Left ventricle myocardium inferior (tissue), 1 donor: ENCODE data around the gene PYGO2. TPM values are rescaled to one million over a fixed set of nuclear protein-coding genes. Genes with fewer than 3 reads are reported as not detected.
"Not testable (repeated sequence)": the region's sequence is repeated elsewhere in the genome, so short reads cannot be mapped to it uniquely, and the experiment has no call there.

ENCODE experiments used
- DNase-seq: peaks from one replicate; pipeline ENCODE4 v3.0.0-alpha.2; 2020
- H3K27ac ChIP-seq: fragments of 200-600 bp; replicated peaks from 2 replicates; pipeline ENCODE4 v1.8.0; 2021
- H3K27me3 ChIP-seq: fragments of 200-600 bp; 2 replicates; pipeline ENCODE4 v1.8.0; 2021; ENCODE audit warnings: low read depth
- H3K36me3 ChIP-seq: fragments of 200-600 bp; 2 replicates; pipeline ENCODE4 v1.8.0; 2021
- H3K4me1 ChIP-seq: fragments of 200-600 bp; 2 replicates; pipeline ENCODE4 v1.8.0; 2021
- H3K4me3 ChIP-seq: fragments of 200-600 bp; 2 replicates; pipeline ENCODE4 v1.8.0; 2021; ENCODE audit warnings: mild to moderate bottlenecking, moderate library complexity
- H3K9me3 ChIP-seq: fragments of 200-600 bp; replicated peaks from 2 replicates; pipeline ENCODE4 v1.8.0; 2021
- CTCF ChIP-seq: fragments of 200-600 bp; IDR thresholded peaks from 2 replicates; pipeline ENCODE4 v1.8.0; 2021; ENCODE audit warnings: antibody characterized with exemption, mild to moderate bottlenecking, borderline replicate concordance
- intact Hi-C: fragments of 100-400 bp; cut with micrococcal nuclease; formaldehyde crosslinking; loops from one replicate; pipeline ENCODE4 v1.11.0; 2022
- microRNA-seq: library from miRNA; unstranded; fragments of <30 nt; microRNA quantifications from one replicate; pipeline ENCODE4 v1.2.0, GENCODE V29; 2020
- total RNA-seq: library from RNA; stranded (reverse); fragmentation: NEBNext Ultra II Directional; extraction: Animal tissue kit (Norgen Biotek cat#: 25700); gene quantifications from one replicate; pipeline ENCODE4 v1.2.1, GENCODE V29; 2021
- donor health status: DM: no; HTN: yes; CAD: no; lungs with severe emphysema.

Gene PYGO2
- total RNA-seq, 1 donor from 2014 or later = 12.9 TPM

GRCh38 chr1:154912755-154913154 is 48.8 kb downstream of the PYGO2 start:
- Histone ChIP-seq H3K4me1 (peaks cover 39% of the 10 kb centered on the region), H3K9me3 (peaks cover 9% of the 10 kb centered on the region), H3K27me3 (no peaks in the 10 kb centered on the region), H3K4me3 (no peak overlapping the region), H3K27ac (peak overlapping the region; percentile 81), H3K36me3 (no peaks in the 10 kb centered on the region)
- no peak for TF ChIP-seq CTCF
- no peak for DNase-seq
- intact Hi-C loops = no loop called here

- intact Hi-C loops = no loop called here
- DNase-seq = peak; percentile 31
Measured at GRCh38 chr1:154911691-154912550, 49.7 kb downstream of the PYGO2 start.

GRCh38 chr1:154910851-154911250 is 50.7 kb downstream of the PYGO2 start:
- peak overlapping the region; percentile 81 for H3K27ac ChIP-seq

More at GRCh38 chr1:154911691-154912550, 49.7 kb downstream of the PYGO2 start:
- no peaks in the 10 kb centered on the region for H3K27me3 ChIP-seq
- peak overlapping the region; percentile 81 for H3K27ac ChIP-seq
- no peak overlapping the region for H3K4me3 ChIP-seq
- peaks cover 39% of the 10 kb centered on the region for H3K4me1 ChIP-seq
- TF ChIP-seq CTCF = no peak
- peaks cover 9% of the 10 kb centered on the region for H3K9me3 ChIP-seq
- H3K36me3 ChIP-seq = no peaks in the 10 kb centered on the region

GRCh38 chr1:154908937-154909336 is 52.6 kb downstream of the PYGO2 start:
- H3K4me1 ChIP-seq = peaks cover 28% of the 10 kb centered on the region
- DNase-seq = no peak
- H3K27me3 ChIP-seq = no peaks in the 10 kb centered on the region
- no peak overlapping the region for H3K4me3 ChIP-seq
- intact Hi-C loops = no loop called here
- H3K36me3 ChIP-seq = no peaks in the 10 kb centered on the region
- H3K9me3 ChIP-seq = peaks cover 9% of the 10 kb centered on the region
- H3K27ac ChIP-seq = no peak overlapping the region
- TF ChIP-seq CTCF = no peak

More at GRCh38 chr1:154910851-154911250, 50.7 kb downstream of the PYGO2 start:
- H3K4me1 ChIP-seq = peaks cover 39% of the 10 kb centered on the region
- intact Hi-C loops = no loop called here
- peaks cover 9% of the 10 kb centered on the region for H3K9me3 ChIP-seq
- H3K36me3 ChIP-seq = no peaks in the 10 kb centered on the region
- H3K4me3 ChIP-seq = no peak overlapping the region
- no peaks in the 10 kb centered on the region for H3K27me3 ChIP-seq
- no peak for DNase-seq
- TF ChIP-seq CTCF = no peak

- H3K9me3 ChIP-seq, H3K27ac ChIP-seq, H3K4me3 ChIP-seq, H3K36me3 ChIP-seq, intact Hi-C loops, H3K27me3 ChIP-seq, DNase-seq: not testable (repeated sequence)
- H3K4me1 ChIP-seq = peaks cover 20% of the 10 kb centered on the region
Measured at GRCh38 chr1:154908129-154908528, 53.5 kb downstream of the PYGO2 start.

Small RNAs within 50 kb of the gene (microRNA-seq; reads per million reads assigned to microRNA genes)
- gene MIR4258 = not detected

Other genes with a start within 250 kb of the PYGO2 start
- 4.8 TPM for gene KCNN3, start 91.5 kb downstream of the PYGO2 start, total RNA-seq
- 46.5 TPM for gene PMVK, start 25.1 kb downstream of the PYGO2 start, total RNA-seq
- 52.3 TPM for gene PBXIP1, start 5.7 kb downstream of the PYGO2 start, total RNA-seq
- gene SHC1, start 9.0 kb upstream of the PYGO2 start, total RNA-seq = 43.0 TPM
- gene CKS1B, start 12.9 kb upstream of the PYGO2 start, total RNA-seq = 17.8 TPM
- gene FLAD1, start 21.6 kb upstream of the PYGO2 start, total RNA-seq = 30.1 TPM
- gene LENEP, start 31.8 kb upstream of the PYGO2 start, total RNA-seq = not detected
- 42.8 TPM for gene ZBTB7B, start 41.0 kb upstream of the PYGO2 start, total RNA-seq
- not detected for gene DCST2, start 72.0 kb upstream of the PYGO2 start, total RNA-seq
- gene DCST1, start 72.0 kb upstream of the PYGO2 start, total RNA-seq = not detected
- gene ADAM15, start 89.5 kb upstream of the PYGO2 start, total RNA-seq = 82.1 TPM
- gene EFNA4, start 102.0 kb upstream of the PYGO2 start, total RNA-seq = 1.7 TPM
- gene EFNA3, start 117.1 kb upstream of the PYGO2 start, total RNA-seq = 0.71 TPM
- gene EFNA1, start 166.1 kb upstream of the PYGO2 start, total RNA-seq = 42.9 TPM
- gene SLC50A1, start 174.1 kb upstream of the PYGO2 start, total RNA-seq = 8.2 TPM
- 54.5 TPM for gene DPM3, start 178.7 kb upstream of the PYGO2 start, total RNA-seq
- 113 TPM for gene KRTCAP2, start 211.5 kb upstream of the PYGO2 start, total RNA-seq
- 0.11 TPM for gene TRIM46, start 212.1 kb upstream of the PYGO2 start, total RNA-seq
- 7.2 TPM for gene THBS3, start 246.1 kb upstream of the PYGO2 start, total RNA-seq
- 18.0 TPM for gene MTX1, start 246.9 kb upstream of the PYGO2 start, total RNA-seq